HG02642 (cell line): Measurements from ENCODE around the gene TNFSF10.

Source experiments
- ATAC-seq: cut with Tn5 transposase; IDR thresholded peaks from one replicate; pipeline ENCODE4 v1.9.1; 2021; ENCODE audit warnings: mild to moderate bottlenecking; ENCODE audit not compliant: unreplicated experiment, poor library complexity

The TNFSF10 gene

GRCh38 chr3:172519740-172520139, 3.5 kb downstream of the TNFSF10 start:
- no peak for ATAC-seq

GRCh38 chr3:172518929-172519640, 4.1 kb downstream of the TNFSF10 start:
- ATAC-seq, result no peak

- no peak for ATAC-seq
Measured at GRCh38 chr3:172517859-172518466, 5.3 kb downstream of the TNFSF10 start.

- no peak for ATAC-seq
Measured at GRCh38 chr3:172516318-172517214, 6.7 kb downstream of the TNFSF10 start.

- no peak for ATAC-seq
Measured at GRCh38 chr3:172515130-172515918, 7.9 kb downstream of the TNFSF10 start.

- ATAC-seq, result no peak
Measured at GRCh38 chr3:172514678-172515077, 8.6 kb downstream of the TNFSF10 start.

GRCh38 chr3:172513488-172513887, 9.7 kb downstream of the TNFSF10 start:
- peak; percentile 35 for ATAC-seq

GRCh38 chr3:172511783-172512762, 11.2 kb downstream of the TNFSF10 start:
- ATAC-seq, result peak; percentile 74

- no peak for ATAC-seq
Measured at GRCh38 chr3:172506094-172506493, 17.1 kb downstream of the TNFSF10 start.

- no peak for ATAC-seq
Measured at GRCh38 chr3:172501540-172501939, 21.7 kb downstream of the TNFSF10 start.

GRCh38 chr3:172490198-172490669, 33.0 kb downstream of the TNFSF10 start:
- ATAC-seq, result peak; percentile 74

GRCh38 chr3:172478116-172478515, 45.1 kb downstream of the TNFSF10 start:
- ATAC-seq, result no peak

GRCh38 chr3:172476347-172476746, 46.9 kb downstream of the TNFSF10 start:
- no peak for ATAC-seq

GRCh38 chr3:172475703-172476102, 47.5 kb downstream of the TNFSF10 start:
- no peak for ATAC-seq

GRCh38 chr3:172471903-172472302, 51.3 kb downstream of the TNFSF10 start:
- no peak for ATAC-seq

- ATAC-seq, result no peak
Measured at GRCh38 chr3:172470588-172470987, 52.6 kb downstream of the TNFSF10 start.

- ATAC-seq, result no peak
Measured at GRCh38 chr3:172467170-172467824, 55.9 kb downstream of the TNFSF10 start.

- no peak for ATAC-seq
Measured at GRCh38 chr3:172466553-172467130, 56.6 kb downstream of the TNFSF10 start.
